Activated naive CD4-positive, alpha-beta T cell (primary cell): ENCODE data around the gene EPHA7.

Experiments
- DNase-seq, 4 experiments: peaks; one replicate each; lab custom pipeline; 2025; lab: John Stamatoyannopoulos, UW

EPHA7 gene

GRCh38 chr6:93243231-93243778, 176.1 kb downstream of the EPHA7 start:
- DNase-seq, result no peak

- no peak for DNase-seq
Measured at GRCh38 chr6:93242049-93242448, 177.3 kb downstream of the EPHA7 start.

- DNase-seq, result no peak
Measured at GRCh38 chr6:93238632-93239031, 180.7 kb downstream of the EPHA7 start.

- DNase-seq, result no peak
Measured at GRCh38 chr6:93235775-93236174, 183.6 kb downstream of the EPHA7 start.

- DNase-seq, result no peak
Measured at GRCh38 chr6:93226822-93227221, 192.5 kb downstream of the EPHA7 start.

GRCh38 chr6:93222071-93222851, 197.1 kb downstream of the EPHA7 start:
- no peak for DNase-seq

- no peak for DNase-seq
Measured at GRCh38 chr6:93219447-93219846, 199.9 kb downstream of the EPHA7 start.

- DNase-seq, result no peak
Measured at GRCh38 chr6:93218096-93218495, 201.3 kb downstream of the EPHA7 start.

- no peak for DNase-seq
Measured at GRCh38 chr6:93213028-93213427, 206.3 kb downstream of the EPHA7 start.

GRCh38 chr6:93210908-93211307, 208.5 kb downstream of the EPHA7 start:
- no peak for DNase-seq

- DNase-seq, result no peak
Measured at GRCh38 chr6:93209358-93209757, 210.0 kb downstream of the EPHA7 start.

- no peak for DNase-seq
Measured at GRCh38 chr6:93196406-93196970, 222.9 kb downstream of the EPHA7 start.

GRCh38 chr6:93194480-93194879, 224.9 kb downstream of the EPHA7 start:
- no peak for DNase-seq

- DNase-seq, result no peak
Measured at GRCh38 chr6:93193868-93194267, 225.5 kb downstream of the EPHA7 start.
